GM18508 (cell line): Measurements from ENCODE around the gene SREBF1.

Source experiments
- ATAC-seq: cut with Tn5 transposase; IDR thresholded peaks from one replicate; pipeline ENCODE4 v1.9.1; 2021; ENCODE audit warnings: moderate number of reproducible peaks; ENCODE audit not compliant: insufficient read depth, unreplicated experiment

Gene SREBF1

GRCh38 chr17:17798573-17799255, 38.1 kb downstream of the SREBF1 start:
- no peak for ATAC-seq

- ATAC-seq = no peak
Measured at GRCh38 chr17:17798010-17798556, 38.7 kb downstream of the SREBF1 start.

DNA sequence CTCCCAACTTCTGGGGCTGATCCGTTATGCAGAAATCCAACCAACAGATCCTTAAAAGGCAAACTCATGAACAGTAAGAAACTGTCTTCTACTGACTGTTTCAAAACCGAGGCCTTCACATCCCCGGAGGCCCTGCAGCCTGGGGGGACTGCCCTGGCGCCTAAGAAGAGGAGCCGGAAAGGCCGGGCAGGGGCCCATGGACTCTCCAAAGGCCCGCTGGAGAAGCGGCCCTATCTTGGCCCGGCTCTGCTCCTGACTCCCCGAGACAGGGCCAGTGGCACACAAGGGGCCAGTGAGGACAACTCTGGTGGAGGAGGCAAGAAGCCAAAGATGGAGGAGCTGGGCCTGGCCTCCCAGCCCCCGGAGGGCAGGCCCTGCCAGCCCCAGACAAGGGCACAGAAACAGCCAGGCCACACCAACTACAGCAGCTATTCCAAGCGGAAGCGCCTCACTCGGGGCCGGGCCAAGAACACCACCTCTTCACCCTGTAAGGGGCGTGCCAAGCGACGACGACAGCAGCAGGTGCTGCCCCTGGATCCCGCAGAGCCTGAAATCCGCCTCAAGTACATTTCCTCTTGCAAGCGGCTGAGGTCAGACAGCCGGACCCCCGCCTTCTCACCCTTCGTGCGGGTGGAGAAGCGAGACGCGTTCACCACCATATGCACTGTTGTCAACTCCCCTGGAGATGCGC, 39.5 kb downstream of the SREBF1 start:
- no peak for ATAC-seq

DNA sequence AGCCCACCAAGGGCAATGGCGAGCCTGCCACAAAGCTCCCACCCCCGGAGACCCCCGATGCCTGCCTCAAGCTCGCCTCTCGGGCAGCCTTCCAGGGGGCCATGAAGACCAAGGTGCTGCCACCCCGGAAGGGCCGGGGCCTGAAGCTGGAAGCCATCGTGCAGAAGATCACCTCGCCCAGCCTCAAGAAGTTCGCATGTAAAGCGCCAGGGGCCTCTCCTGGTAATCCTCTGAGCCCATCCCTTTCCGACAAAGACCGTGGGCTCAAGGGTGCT, 40.1 kb downstream of the SREBF1 start:
- ATAC-seq = no peak

GRCh38 chr17:17795946-17796786, 40.6 kb downstream of the SREBF1 start:
- ATAC-seq = no peak

DNA sequence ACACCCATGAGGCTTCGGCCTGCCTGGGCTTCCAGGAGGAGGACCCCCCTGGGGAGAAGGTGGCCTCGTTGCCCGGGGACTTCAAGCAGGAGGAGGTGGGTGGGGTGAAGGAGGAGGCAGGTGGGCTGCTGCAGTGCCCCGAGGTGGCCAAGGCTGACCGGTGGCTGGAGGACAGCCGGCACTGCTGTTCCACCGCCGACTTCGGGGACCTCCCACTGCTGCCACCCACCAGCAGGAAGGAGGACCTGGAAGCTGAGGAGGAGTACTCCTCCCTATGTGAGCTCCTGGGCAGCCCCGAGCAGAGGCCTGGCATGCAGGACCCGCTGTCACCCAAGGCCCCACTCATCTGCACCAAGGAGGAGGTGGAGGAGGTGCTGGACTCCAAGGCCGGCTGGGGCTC, 41.5 kb downstream of the SREBF1 start:
- no peak for ATAC-seq

DNA sequence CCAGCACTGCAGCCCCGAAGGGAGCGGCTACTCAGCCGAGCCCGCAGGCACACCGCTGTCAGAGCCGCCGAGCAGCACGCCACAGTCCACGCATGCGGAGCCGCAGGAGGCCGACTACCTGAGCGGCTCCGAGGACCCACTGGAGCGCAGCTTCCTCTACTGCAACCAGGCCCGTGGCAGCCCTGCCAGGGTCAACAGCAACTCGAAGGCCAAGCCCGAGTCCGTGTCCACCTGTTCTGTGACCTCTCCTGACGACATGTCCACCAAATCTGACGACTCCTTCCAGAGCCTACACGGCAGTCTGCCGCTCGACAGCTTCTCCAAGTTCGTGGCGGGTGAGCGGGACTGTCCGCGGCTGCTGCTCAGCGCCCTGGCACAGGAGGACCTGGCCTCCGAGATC, 42.4 kb downstream of the SREBF1 start:
- ATAC-seq = no peak

- ATAC-seq = no peak
Measured at GRCh38 chr17:17793378-17794214, 43.2 kb downstream of the SREBF1 start.

GRCh38 chr17:17792551-17793377, 44.0 kb downstream of the SREBF1 start:
- no peak for ATAC-seq

GRCh38 chr17:17792037-17792550, 44.7 kb downstream of the SREBF1 start:
- ATAC-seq = no peak

DNA sequence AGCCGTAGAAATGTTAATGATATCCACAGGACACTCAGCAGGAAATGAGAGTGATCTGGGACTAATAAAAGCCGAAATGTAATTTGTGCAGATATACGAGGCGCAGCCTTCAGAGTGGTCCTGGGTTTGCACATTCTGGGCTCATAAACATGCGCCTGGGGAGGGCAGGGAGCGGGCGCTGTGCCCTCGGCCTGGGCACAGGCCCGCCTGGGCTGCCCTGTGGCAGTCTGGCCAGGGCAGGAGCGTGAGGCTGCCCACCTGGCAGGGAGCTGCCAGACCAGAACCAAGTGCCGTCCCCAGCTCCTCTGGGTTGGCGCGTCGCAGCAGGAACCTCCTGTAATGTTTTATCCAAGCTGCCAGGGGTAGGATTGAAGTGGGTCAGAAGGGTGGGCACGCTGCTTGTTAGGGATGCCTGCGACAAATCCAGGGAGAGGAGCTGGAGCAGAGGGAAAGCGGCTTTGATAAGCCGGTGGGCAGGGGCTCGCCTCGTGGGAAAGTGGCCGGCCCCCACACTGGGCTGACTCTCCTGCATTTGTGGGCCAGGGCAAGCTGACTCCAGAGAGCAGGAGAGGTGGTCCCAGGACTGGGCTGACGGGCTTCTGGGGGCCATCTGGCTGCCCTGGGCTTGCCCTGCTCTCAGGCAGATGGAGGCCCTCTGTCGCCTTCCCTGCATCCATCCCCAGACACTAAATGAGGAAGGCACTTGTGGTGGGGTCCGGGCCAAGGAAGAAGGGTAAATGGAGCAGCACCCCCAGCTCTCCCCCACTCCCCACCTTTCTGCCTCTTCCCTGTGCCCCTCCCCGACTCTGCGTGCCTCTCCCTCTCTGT, 45.9 kb downstream of the SREBF1 start:
- ATAC-seq = no peak

DNA sequence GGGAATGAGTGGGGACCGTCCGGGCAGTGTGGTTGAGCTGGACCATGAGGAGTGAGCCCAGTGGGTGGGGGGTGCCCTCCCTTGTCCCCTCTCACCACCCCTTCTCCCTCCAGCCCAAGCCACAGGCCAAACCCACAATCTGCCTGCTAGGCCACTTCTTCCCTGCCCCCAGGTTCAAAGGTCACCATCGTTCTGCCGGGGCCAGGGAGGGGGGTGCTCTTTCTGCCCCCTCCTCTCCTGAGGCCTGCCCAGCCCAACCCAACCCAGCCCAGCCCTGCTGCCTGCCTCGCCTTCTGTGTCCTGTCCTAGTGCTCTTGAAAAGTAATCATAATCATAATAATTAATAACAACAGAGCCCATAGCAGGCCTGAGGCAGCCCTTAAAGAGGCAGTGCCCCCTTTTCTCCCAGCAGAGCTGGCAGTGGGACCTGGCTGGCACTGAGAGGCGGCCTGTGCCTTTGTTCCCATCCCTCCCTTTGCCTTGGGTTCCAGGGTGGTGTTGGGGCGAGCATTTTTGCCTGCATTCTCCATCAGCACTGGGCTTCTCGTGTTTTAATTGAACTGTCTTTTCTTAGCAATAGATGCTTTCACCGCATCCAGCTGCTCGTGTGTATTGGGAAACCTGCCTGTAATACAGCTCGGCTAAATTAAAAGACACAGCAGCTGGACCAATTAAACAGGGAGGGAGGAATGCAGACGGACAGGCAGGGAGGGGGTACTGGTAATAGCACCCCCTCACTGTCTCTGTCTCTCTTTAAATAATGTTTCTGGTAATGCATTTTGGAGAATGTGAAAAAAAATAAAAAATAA, 46.8 kb downstream of the SREBF1 start:
- ATAC-seq = no peak

DNA sequence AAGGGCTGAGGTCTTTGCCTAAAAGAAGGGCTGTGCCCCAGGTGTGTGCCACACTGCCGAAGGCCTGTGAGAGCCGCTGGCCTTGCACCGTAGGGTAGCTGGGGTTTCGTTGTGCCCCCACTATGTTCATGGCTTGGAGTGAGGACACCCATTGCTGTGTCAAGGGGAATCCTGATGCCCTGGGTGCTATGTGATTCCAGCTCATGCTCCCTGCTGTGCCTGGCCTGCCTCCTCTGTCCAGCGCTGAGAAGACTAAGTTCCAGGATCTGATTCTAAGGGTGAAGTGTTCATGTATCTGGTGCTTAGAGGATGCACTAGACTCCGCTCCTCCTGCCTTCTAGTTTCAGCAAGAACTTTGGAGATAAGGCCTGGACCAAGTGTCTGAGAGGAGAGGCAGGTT, 47.4 kb downstream of the SREBF1 start:
- ATAC-seq = no peak

- no peak for ATAC-seq
Measured at GRCh38 chr17:17788967-17789366, 47.8 kb downstream of the SREBF1 start.

GRCh38 chr17:17787568-17787967, 49.2 kb downstream of the SREBF1 start:
- ATAC-seq = no peak

DNA sequence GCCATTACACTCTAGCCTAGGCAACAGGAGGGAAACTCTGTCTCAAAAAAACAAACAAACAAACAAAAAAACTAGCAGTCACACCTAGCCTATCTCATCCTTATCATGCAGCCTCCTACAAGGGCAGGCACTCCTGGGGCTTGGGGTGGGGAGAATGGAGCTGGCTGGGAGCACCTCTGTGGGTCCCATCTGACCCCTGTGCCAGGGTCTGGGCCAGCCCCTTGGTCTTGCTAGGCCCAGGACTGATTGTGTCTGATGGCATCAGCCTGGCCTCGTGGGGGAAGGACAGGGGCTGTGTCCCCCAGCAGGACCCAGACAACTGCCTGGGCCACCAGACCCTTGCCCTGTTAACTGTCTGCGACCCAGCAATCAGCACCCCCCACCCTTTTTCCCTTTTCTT, 49.8 kb downstream of the SREBF1 start:
- ATAC-seq = no peak

GRCh38 chr17:17785407-17785806, 51.4 kb downstream of the SREBF1 start:
- no peak for ATAC-seq
